A549 (cell line): ENCODE data around the gene STN1. TPM values are rescaled to one million over a fixed set of nuclear protein-coding genes. Genes with fewer than 3 reads are reported as not detected.

Source experiments
- ATAC-seq, 2 experiments: fragments of 200-7000 bp in 1 of 2; fragments of >200 bp in 1 of 2; cut with Nextera tagmentation in 1 of 2; cut with Tn5 transposase in 1 of 2; 3 replicates each; pipeline versions ENCODE4 v1.8.0 to v1.9.1; 2018 to 2020; ENCODE audit warnings: mild to moderate bottlenecking in 1 of 2, moderate library complexity in 1 of 2
- CTCF ChIA-PET: fragments of 300-600 bp; sonication (Branson Sonifier 250); formaldehyde crosslinking; extraction: SDS; loops from one replicate; lab custom pipeline; 2021; ENCODE audit warnings: antibody characterized with exemption, inconsistent platforms; lab: Yijun Ruan, JAX
- POLR2A ChIA-PET: fragments of 350-600 bp; formaldehyde crosslinking; extraction: SDS; loops from one replicate; lab custom pipeline; 2021; ENCODE audit warnings: antibody characterized with exemption, inconsistent platforms; lab: Yijun Ruan, JAX
- DNase-seq, 2 experiments: peaks; one replicate each; pipeline versions ENCODE4 v3.0.0 to v3.0.0-alpha.2; 2011 to 2016; ENCODE audit warnings: low read depth in 1 of 2, low spot score in 1 of 2
- FAIRE-seq: peaks from 2 replicates; lab custom pipeline; 2011; peaks lifted over from hg19 to GRCh38; lab: Jason Lieb, UNC
- H3K27ac ChIP-seq, 2 experiments: fragments of >200 bp; sonication (Bioruptor Twin); formaldehyde crosslinking; 3 replicates each; pipeline ENCODE4 v1.5.1; 2016 to 2017
- H3K4me1 ChIP-seq: fragments of >200 bp; sonication (Bioruptor Twin); formaldehyde crosslinking; 3 replicates; pipeline ENCODE4 v1.6.1; 2016
- H3K4me2 ChIP-seq: fragments of >200 bp; sonication (Bioruptor Twin); formaldehyde crosslinking; 3 replicates; pipeline ENCODE4 v1.6.1; 2016
- H3K4me3 ChIP-seq: fragments of >200 bp; sonication (Bioruptor Twin); formaldehyde crosslinking; 3 replicates; pipeline ENCODE4 v1.5.1; 2016
- H3K9me3 ChIP-seq: fragments of >200 bp; sonication (Bioruptor Twin); formaldehyde crosslinking; 3 replicates; pipeline ENCODE4 v1.6.1; 2016
- BHLHE40 ChIP-seq: IDR thresholded peaks from 2 replicates; pipeline ENCODE4 v1.6.1; 2012; ENCODE audit warnings: low read depth, low read length, inconsistent platforms
- CHD4 ChIP-seq: fragments of 200-600 bp; sonication (generic); IDR thresholded peaks from 2 replicates; pipeline ENCODE4 v1.6.1; 2016; ENCODE audit warnings: antibody characterized with exemption, mild to moderate bottlenecking, borderline replicate concordance
- E2F6 ChIP-seq: IDR thresholded peaks from 2 replicates; pipeline ENCODE4 v1.6.1; 2012; ENCODE audit warnings: low read depth, borderline replicate concordance
- EHMT2 ChIP-seq: fragments of 200-600 bp; sonication (generic); IDR thresholded peaks from 2 replicates; pipeline ENCODE4 v1.6.1; 2016; ENCODE audit warnings: antibody characterized with exemption, low read depth, mild to moderate bottlenecking, moderate library complexity
- ELK1 ChIP-seq: fragments of 150-350 bp; IDR thresholded peaks from 2 replicates; pipeline ENCODE4 v1.6.1; 2014; ENCODE audit warnings: low read depth, mild to moderate bottlenecking, low read length
- EP300 ChIP-seq, 2 experiments: fragments of >200 bp; sonication (Bioruptor Twin); formaldehyde crosslinking; IDR thresholded peaks; 2 replicates in 1 of 2; 3 replicates in 1 of 2; pipeline ENCODE4 v1.6.1; 2016 to 2017
- ESRRA ChIP-seq: fragments of 150-350 bp; IDR thresholded peaks from 2 replicates; pipeline ENCODE4 v1.6.1; 2014; ENCODE audit warnings: mild to moderate bottlenecking, low read length, borderline replicate concordance
- FOSL2 ChIP-seq, 2 experiments: fragments of 450-650 bp in 1 of 2; fragments of >200 bp in 1 of 2; sonication (Bioruptor Twin) in 1 of 2; formaldehyde crosslinking; IDR thresholded peaks; 2 replicates each; pipeline versions ENCODE4 v1.5.0 to v1.6.1; 2016 to 2020; ENCODE audit warnings: mild to moderate bottlenecking in 1 of 2, moderate library complexity in 1 of 2
- FOXS1 ChIP-seq: fragments of 250-450 bp; sonication (Bioruptor Pico); IDR thresholded peaks from 2 replicates; pipeline ENCODE4 v1.5.0; 2020; ENCODE audit warnings: mild to moderate bottlenecking, moderate library complexity
- GATA3 ChIP-seq: IDR thresholded peaks from 2 replicates; pipeline ENCODE4 v1.6.1; 2012; ENCODE audit warnings: borderline replicate concordance
- HOXA7 ChIP-seq: fragments of 250-450 bp; sonication (Bioruptor Pico); IDR thresholded peaks from 2 replicates; pipeline ENCODE4 v1.5.0; 2020; ENCODE audit warnings: mild to moderate bottlenecking, moderate library complexity
- HOXB5 ChIP-seq: fragments of 250-450 bp; sonication (Bioruptor Pico); IDR thresholded peaks from 2 replicates; pipeline ENCODE4 v1.5.0; 2020; ENCODE audit warnings: mild to moderate bottlenecking, moderate library complexity
- KDM1A ChIP-seq: fragments of 200-600 bp; sonication (generic); IDR thresholded peaks from 2 replicates; pipeline ENCODE4 v1.6.1; 2016; ENCODE audit warnings: low read depth, mild to moderate bottlenecking
- MAFK ChIP-seq: fragments of 450-650 bp; IDR thresholded peaks from 2 replicates; pipeline ENCODE4 v1.6.1; 2014; ENCODE audit not compliant: partially characterized antibody
- MAZ ChIP-seq: fragments of 150-350 bp; IDR thresholded peaks from 2 replicates; pipeline ENCODE4 v1.6.1; 2014; ENCODE audit warnings: antibody characterized with exemption, low read depth, low read length, borderline replicate concordance
- PHF8 ChIP-seq: fragments of 200-600 bp; sonication (generic); IDR thresholded peaks from 2 replicates; pipeline ENCODE4 v1.6.1; 2016; ENCODE audit warnings: low read depth, mild to moderate bottlenecking, antibody characterized with exemption, moderate library complexity, borderline replicate concordance
- POLR2A ChIP-seq: IDR thresholded peaks from 2 replicates; pipeline ENCODE4 v1.6.1; 2012; ENCODE audit warnings: mild to moderate bottlenecking, low read length
- POLR2AphosphoS2 ChIP-seq: conservative IDR thresholded peaks from 2 replicates; pipeline ENCODE4 v1.6.1; 2012; ENCODE audit warnings: low read length, improper control_type of control experiment, inconsistent platforms
- RARB ChIP-seq: fragments of 250-450 bp; sonication (Bioruptor Pico); IDR thresholded peaks from 2 replicates; pipeline ENCODE4 v1.8.0; 2021; ENCODE audit warnings: mild to moderate bottlenecking, moderate library complexity
- RCOR1 ChIP-seq: fragments of 150-350 bp; IDR thresholded peaks from 2 replicates; pipeline ENCODE4 v1.6.1; 2014; ENCODE audit warnings: antibody characterized with exemption, low read length, low read depth
- RFX5 ChIP-seq: fragments of 450-650 bp; IDR thresholded peaks from 2 replicates; pipeline ENCODE4 v1.7.1; 2014; ENCODE audit warnings: antibody characterized with exemption, mild to moderate bottlenecking, moderate library complexity
- SREBF2 ChIP-seq: fragments of 450-650 bp; IDR thresholded peaks from 2 replicates; pipeline ENCODE4 v1.6.1; 2014; ENCODE audit warnings: mild to moderate bottlenecking, moderate library complexity
- TP53 ChIP-seq: fragments of 250-450 bp; sonication (Bioruptor Pico); IDR thresholded peaks from 2 replicates; pipeline ENCODE4 v1.5.0; 2021; ENCODE audit warnings: mild to moderate bottlenecking, moderate library complexity
- ZC3H11A ChIP-seq: fragments of 450-650 bp; IDR thresholded peaks from 2 replicates; pipeline ENCODE4 v1.6.1; 2014; ENCODE audit warnings: antibody characterized with exemption, mild to moderate bottlenecking
- ZFP36 ChIP-seq: fragments of 450-650 bp; IDR thresholded peaks from 2 replicates; pipeline ENCODE4 v1.6.1; 2014; ENCODE audit warnings: borderline replicate concordance; ENCODE audit not compliant: partially characterized antibody
- ZNF302 ChIP-seq: fragments of 250-450 bp; sonication (Bioruptor Pico); IDR thresholded peaks from 2 replicates; pipeline ENCODE4 v1.9.0; 2021; ENCODE audit warnings: inconsistent platforms, mild to moderate bottlenecking, moderate library complexity
- ZSCAN20 ChIP-seq: fragments of 250-450 bp; sonication (Bioruptor Pico); IDR thresholded peaks from 2 replicates; pipeline ENCODE4 v1.8.0; 2022; ENCODE audit warnings: mild to moderate bottlenecking, moderate library complexity
- WGBS: methylation state at CpG from one replicate; pipeline ENCODE4 v1.1.6; 2017; ENCODE audit errors: missing lambda C conversion rate; 5-methylcytosine and 5-hydroxymethylcytosine counted together
- polyA plus RNA-seq, 4 experiments: library from polyadenylated mRNA; depleted of rRNA in 3 of 4; stranded (reverse); fragments of >200 nt; fragmentation: RNase III in 1 of 4; extraction: RNeasy Plus Mini Kit Qiagen cat#74134 plus additional on column Dnase treatment in 1 of 4; gene quantifications; 2 replicates in 3 of 4; 3 replicates in 1 of 4; pipeline ENCODE4 v1.2.3, GENCODE V29; 2011 to 2017
- TF ChIP-seq, protein P1 (sequence below): IDR thresholded peaks from 2 replicates; pipeline ENCODE4 v1.6.1; 2012
- TF ChIP-seq, protein P2 (sequence below): fragments of 250-450 bp; sonication (Bioruptor Pico); IDR thresholded peaks from 2 replicates; pipeline ENCODE4 v1.5.0; 2020; ENCODE audit warnings: low read depth, mild to moderate bottlenecking, moderate library complexity
- TF ChIP-seq, protein P3 (sequence below): fragments of >200 bp; sonication (Bioruptor Twin); formaldehyde crosslinking; IDR thresholded peaks from 3 replicates; pipeline ENCODE4 v1.6.1; 2016

The STN1 gene
- polyA plus RNA-seq, 2 of the 4 experiments (the other 2 are of a cell fraction): 17.1 to 34.5 TPM

GRCh38 chr10:103843045-103843444 is 74.9 kb downstream of the STN1 start:
- POLR2A ChIA-PET: no interaction called here
- 68% methylated on average over 3 of the region's 3 CpGs for WGBS

GRCh38 chr10:103842605-103843004 is 75.4 kb downstream of the STN1 start:
- Histone ChIP-seq H3K4me2 (no peak overlapping the region), H3K4me3 (no peak overlapping the region), H3K4me1 (peaks cover 3% of the 10 kb centered on the region; the same call in 1 of the 3 replicates), H3K27ac (no peak overlapping the region), H3K9me3 (no peaks in the 10 kb centered on the region)
- DNase-seq (no peak), FAIRE-seq (peak; percentile 28), ATAC-seq (no peak)
- 47% methylated on average over 6 of the region's 7 CpGs for WGBS
- CTCF ChIA-PET: interaction anchor here (0.7 to 2.0 kb wide), 7 partner anchors 9 to 244 kb away, joined by 3 to 5 read pairs (median 3); no protein-coding TSS in a partner anchor
- POLR2A ChIA-PET: no interaction called here
- TF ChIP-seq E2F6 (no peak), TP53 (CRISPR knock-in tag) (no peak), RCOR1 (no peak), ZC3H11A (no peak), BHLHE40 (no peak), HOXA7 (CRISPR knock-in tag) (no peak), ESRRA (no peak), ELK1 (no peak)
- TF ChIP-seq, protein P1, sequence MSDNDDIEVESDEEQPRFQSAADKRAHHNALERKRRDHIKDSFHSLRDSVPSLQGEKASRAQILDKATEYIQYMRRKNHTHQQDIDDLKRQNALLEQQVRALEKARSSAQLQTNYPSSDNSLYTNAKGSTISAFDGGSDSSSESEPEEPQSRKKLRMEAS: no peak

More at GRCh38 chr10:103843045-103843444, 74.9 kb downstream of the STN1 start:
- Histone ChIP-seq H3K27ac (no peak overlapping the region), H3K9me3 (no peaks in the 10 kb centered on the region), H3K4me2 (no peak overlapping the region), H3K4me1 (peaks cover 3% of the 10 kb centered on the region; the same call in 1 of the 3 replicates), H3K4me3 (no peak overlapping the region)
- DNase-seq: no peak
- ATAC-seq: no peak
- no peak for FAIRE-seq
- CTCF ChIA-PET: interaction anchor here (0.7 to 2.0 kb wide), 9 partner anchors 9 to 244 kb away, joined by 3 to 5 read pairs (median 4); no protein-coding TSS in a partner anchor
- TF ChIP-seq, protein P1: no peak
- TF ChIP-seq ZNF302 (CRISPR knock-in tag) (no peak), GATA3 (no peak), POLR2A (no peak), EHMT2 (no peak), KDM1A (no peak), PHF8 (no peak)
- TF ChIP-seq, protein P2, sequence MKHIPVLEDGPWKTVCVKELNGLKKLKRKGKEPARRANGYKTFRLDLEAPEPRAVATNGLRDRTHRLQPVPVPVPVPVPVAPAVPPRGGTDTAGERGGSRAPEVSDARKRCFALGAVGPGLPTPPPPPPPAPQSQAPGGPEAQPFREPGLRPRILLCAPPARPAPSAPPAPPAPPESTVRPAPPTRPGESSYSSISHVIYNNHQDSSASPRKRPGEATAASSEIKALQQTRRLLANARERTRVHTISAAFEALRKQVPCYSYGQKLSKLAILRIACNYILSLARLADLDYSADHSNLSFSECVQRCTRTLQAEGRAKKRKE (CRISPR knock-in tag): no peak

DNA sequence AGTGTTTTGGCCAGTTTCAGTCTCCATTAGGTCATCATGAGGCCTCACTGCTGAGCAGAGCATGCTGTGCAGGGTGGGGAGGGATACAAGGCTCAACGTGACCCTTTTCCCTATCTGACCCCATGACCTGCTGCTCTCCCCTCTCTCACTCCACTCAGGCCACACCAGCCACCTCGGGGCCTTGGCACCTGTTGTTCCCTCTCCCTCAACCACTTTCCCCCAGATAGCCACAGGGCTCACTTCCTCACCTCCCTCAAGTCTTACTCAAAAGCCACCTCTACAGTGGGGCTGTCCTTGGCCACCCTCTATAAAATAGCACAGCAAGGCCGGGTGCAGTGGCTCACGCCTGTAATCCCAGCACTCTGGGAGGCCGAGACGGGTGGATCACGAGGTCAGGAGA is 76.5 kb downstream of the STN1 start:
- ATAC-seq: no peak
- Histone ChIP-seq H3K4me2 (no peak overlapping the region), H3K27ac (no peak overlapping the region), H3K4me1 (peaks cover 3% of the 10 kb centered on the region; the same call in 1 of the 3 replicates), H3K9me3 (no peaks in the 10 kb centered on the region), H3K4me3 (no peak overlapping the region)
- WGBS: 88% methylated on average over 7 of the region's 7 CpGs
- no peak for FAIRE-seq
- POLR2A ChIA-PET: no interaction called here
- CTCF ChIA-PET: interaction anchor here (2.0 kb wide), 1 partner anchor 243 kb away, joined by 4 read pairs; no protein-coding TSS in a partner anchor
- no peak for DNase-seq
- TF ChIP-seq E2F6: no peak
- TF ChIP-seq SREBF2: no peak
- TF ChIP-seq, protein P3, sequence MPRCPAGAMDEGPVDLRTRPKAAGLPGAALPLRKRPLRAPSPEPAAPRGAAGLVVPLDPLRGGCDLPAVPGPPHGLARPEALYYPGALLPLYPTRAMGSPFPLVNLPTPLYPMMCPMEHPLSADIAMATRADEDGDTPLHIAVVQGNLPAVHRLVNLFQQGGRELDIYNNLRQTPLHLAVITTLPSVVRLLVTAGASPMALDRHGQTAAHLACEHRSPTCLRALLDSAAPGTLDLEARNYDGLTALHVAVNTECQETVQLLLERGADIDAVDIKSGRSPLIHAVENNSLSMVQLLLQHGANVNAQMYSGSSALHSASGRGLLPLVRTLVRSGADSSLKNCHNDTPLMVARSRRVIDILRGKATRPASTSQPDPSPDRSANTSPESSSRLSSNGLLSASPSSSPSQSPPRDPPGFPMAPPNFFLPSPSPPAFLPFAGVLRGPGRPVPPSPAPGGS: no peak
- TF ChIP-seq MAZ: no peak
- no peak for TF ChIP-seq ESRRA
- TF ChIP-seq CHD4: no peak
- no peak for TF ChIP-seq FOSL2 (IDR thresholded peaks at IDR 0.05)
- no peak for TF ChIP-seq FOSL2 (CRISPR knock-in tag; IDR thresholded peaks at IDR 0.05)
- TF ChIP-seq ZSCAN20: no peak
- no peak for TF ChIP-seq MAFK
- TF ChIP-seq PHF8: no peak
- TF ChIP-seq ZFP36: no peak
- no peak for TF ChIP-seq POLR2AphosphoS2
- no peak for TF ChIP-seq FOXS1 (CRISPR knock-in tag)
- no peak for TF ChIP-seq RARB (CRISPR knock-in tag)
- no peak for TF ChIP-seq GATA3
- TF ChIP-seq RFX5: no peak
- TF ChIP-seq EP300 (IDR thresholded peaks at IDR 0.05): no peak
- TF ChIP-seq HOXB5: no peak
